Ovary (tissue), 9 donors: ENCODE data around the gene TPM1. TPM values are rescaled to one million over a fixed set of nuclear protein-coding genes. Genes with fewer than 3 reads are reported as not detected.

Source experiments
- DNase-seq, 5 donors: peaks; one replicate each; pipeline ENCODE4 v3.0.0-alpha.2; 2019 to 2020
- H3K27ac ChIP-seq, 2 donors: fragments of 200-600 bp; one replicate each; pipeline versions ENCODE4 v1.5.1 to v1.8.0; 2019 to 2022
- H3K27me3 ChIP-seq: fragments of 200-600 bp; one replicate; pipeline ENCODE4 v1.8.0; 2022
- H3K36me3 ChIP-seq: fragments of 200-600 bp; sonication (generic); one replicate; pipeline ENCODE4 v1.5.1; 2019
- H3K4me1 ChIP-seq: one replicate; pipeline ENCODE4 v1.8.1; 2013; ENCODE audit warnings: mild to moderate bottlenecking, moderate library complexity; ENCODE audit not compliant: insufficient read depth
- H3K4me3 ChIP-seq: fragments of 200-600 bp; sonication (generic); one replicate; pipeline ENCODE4 v1.5.1; 2017
- H3K9me3 ChIP-seq, 2 donors: fragments of 200-600 bp in 1 of 2; sonication (generic) in 1 of 2; one replicate each; pipeline versions ENCODE4 v1.5.1 to v1.8.1; 2013 to 2019; ENCODE audit warnings: mild to moderate bottlenecking in 1 of 2, moderate library complexity in 1 of 2
- CTCF ChIP-seq, 3 donors: fragments of 450-650 bp in 2 of 3; fragments of 200-600 bp in 1 of 3; IDR thresholded peaks; one replicate each; pipeline versions ENCODE4 v1.5.1 to v1.8.0; 2016 to 2022; ENCODE audit warnings: antibody characterized with exemption in 3 of 3, mild to moderate bottlenecking in 1 of 3
- EP300 ChIP-seq: sonication (generic); formaldehyde crosslinking; IDR thresholded peaks from one replicate; pipeline ENCODE4 v1.6.1; 2017; ENCODE audit warnings: antibody characterized with exemption
- POLR2A ChIP-seq: fragments of 450-650 bp; IDR thresholded peaks from one replicate; pipeline ENCODE4 v1.6.1; 2017; ENCODE audit warnings: antibody characterized with exemption, mild to moderate bottlenecking, moderate library complexity
- WGBS, 3 donors: extraction: QIAGEN DNeasy Blood & Tissue Kit in 1 of 3; methylation state at CpG; one replicate each; pipeline versions ENCODE4 v1.1.5 to v1.1.7; 2013 to 2017; 5-methylcytosine and 5-hydroxymethylcytosine counted together
- intact Hi-C, 4 donors: fragments of 100-400 bp; cut with DNase I; formaldehyde crosslinking; loops; one replicate each; pipeline versions ENCODE4 v1.11.0 to v1.15.1; 2022 to 2023
- polyA plus RNA-seq, 2 donors: library from polyadenylated mRNA; stranded (reverse); fragments of 200-250 nt in 1 of 2; fragments of 350-450 nt in 1 of 2; fragmentation: Illumina TruSeq in 1 of 2; extraction: RNeasy Lipid Tissue Mini Kit (QIAGEN cat#74804) in 1 of 2; gene quantifications; one replicate each; pipeline ENCODE4 v1.2.3, GENCODE V29; 2013 to 2014
- total RNA-seq, 7 donors: library from RNA; depleted of rRNA in 2 of 7; stranded (reverse); fragments of >200 nt in 2 of 7; fragmentation: NEBNext Ultra II Directional in 3 of 7; extraction: Animal tissue kit (Norgen Biotek cat#: 25700) in 3 of 7; gene quantifications; one replicate each; pipeline versions ENCODE4 v1.1.0 to v1.2.4, GENCODE V29; 2016 to 2023
- donor health status: DM: no; HTN: no; CAD: no; lungs with moderate emphysema.
- donor health status: DM: no; HTN: no; CAD: no.
- donor health status: Bipolar disorder and iron deficiency.
- donor health status: DM: yes; HTN: yes; CAD: no.
- donor health status: DM: no; HTN: no; CAD: no.
- donor health status: DM: yes; HTN: yes; CAD: no.

The TPM1 gene
- total and polyA plus RNA-seq, 9 donors: 204 to 695 (median 332) TPM

GRCh38 chr15:63063877-63064409 lies 21.4 kb downstream of the TPM1 start:
- Histone ChIP-seq H3K27ac (no peak overlapping the region), H3K4me3 (no peak overlapping the region), H3K4me1 (peaks cover 9% of the 10 kb centered on the region), H3K9me3 (no peaks in the 10 kb centered on the region), H3K27me3 (no peaks in the 10 kb centered on the region), H3K36me3 (no peaks in the 10 kb centered on the region)
- TF ChIP-seq CTCF (IDR thresholded peaks at IDR 0.05) (no peak), EP300 (no peak), POLR2A (no peak)
- no peak for DNase-seq
- 75 to 81% (median 80%) methylated on average over 13 of the region's 13 CpGs for WGBS, 3 donors
- intact Hi-C loops: no loop called here

GRCh38 chr15:63065262-63066221 lies 23.0 kb downstream of the TPM1 start:
- intact Hi-C loops: no loop called here

GRCh38 chr15:63066272-63066671 lies 23.7 kb downstream of the TPM1 start:
- Histone ChIP-seq H3K4me1 (peaks cover 6% of the 10 kb centered on the region), H3K4me3 (no peak overlapping the region), H3K27me3 (no peaks in the 10 kb centered on the region), H3K27ac (no peak overlapping the region), H3K36me3 (no peaks in the 10 kb centered on the region), H3K9me3 (no peaks in the 10 kb centered on the region)
- TF ChIP-seq CTCF (IDR thresholded peaks at IDR 0.05) (no peak), EP300 (no peak), POLR2A (no peak)
- intact Hi-C loops: no loop called here
- 49 to 64% (median 54%) methylated on average over 3 of the region's 3 CpGs for WGBS, 3 donors
- no peak for DNase-seq

More at GRCh38 chr15:63065262-63066221, 23.0 kb downstream of the TPM1 start:
- Histone ChIP-seq H3K9me3 (no peaks in the 10 kb centered on the region), H3K27ac (no peak overlapping the region), H3K27me3 (no peaks in the 10 kb centered on the region), H3K4me1 (peaks cover 9% of the 10 kb centered on the region), H3K4me3 (no peak overlapping the region), H3K36me3 (no peaks in the 10 kb centered on the region)
- TF ChIP-seq CTCF (IDR thresholded peaks at IDR 0.05): no peak
- no peak for TF ChIP-seq EP300
- TF ChIP-seq POLR2A: no peak
- 50 to 57% (median 53%) methylated on average over 8 of the region's 8 CpGs for WGBS, 3 donors
- no peak for DNase-seq

- Histone ChIP-seq H3K27me3 (no peaks in the 10 kb centered on the region), H3K9me3 (no peaks in the 10 kb centered on the region), H3K4me3 (no peak overlapping the region), H3K36me3 (no peaks in the 10 kb centered on the region), H3K4me1 (peaks cover 2% of the 10 kb centered on the region), H3K27ac (no peak overlapping the region)
- WGBS, 3 donors: 90 to 93% (median 93%) methylated on average over 1 of the region's 1 CpG
- TF ChIP-seq EP300: no peak
- no peak for TF ChIP-seq POLR2A
- TF ChIP-seq CTCF (IDR thresholded peaks at IDR 0.05): no peak
- no peak for DNase-seq
- intact Hi-C loops: no loop called here
Observed at GRCh38 chr15:63067306-63067705, 24.8 kb downstream of the TPM1 start.
